ENCODE measurements around the gene UBXN4.

- TF ChIP-seq CTCF (IDR thresholded peaks at IDR 0.05; ENCODE audit: low read depth, low read length) (no peak), EZH2phosphoT487 (IDR thresholded peaks at IDR 0.05; ENCODE audit: low read depth) (no peak)
Measured at GRCh38 chr2:135815269-135815668, 73.6 kb downstream of the UBXN4 start.
